ENCODE results near the gene P3H4. TPM values are rescaled to one million over a fixed set of nuclear protein-coding genes. Genes with fewer than 3 reads are reported as not detected.

P3H4 gene, protein sequence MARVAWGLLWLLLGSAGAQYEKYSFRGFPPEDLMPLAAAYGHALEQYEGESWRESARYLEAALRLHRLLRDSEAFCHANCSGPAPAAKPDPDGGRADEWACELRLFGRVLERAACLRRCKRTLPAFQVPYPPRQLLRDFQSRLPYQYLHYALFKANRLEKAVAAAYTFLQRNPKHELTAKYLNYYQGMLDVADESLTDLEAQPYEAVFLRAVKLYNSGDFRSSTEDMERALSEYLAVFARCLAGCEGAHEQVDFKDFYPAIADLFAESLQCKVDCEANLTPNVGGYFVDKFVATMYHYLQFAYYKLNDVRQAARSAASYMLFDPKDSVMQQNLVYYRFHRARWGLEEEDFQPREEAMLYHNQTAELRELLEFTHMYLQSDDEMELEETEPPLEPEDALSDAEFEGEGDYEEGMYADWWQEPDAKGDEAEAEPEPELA
- total RNA-seq = 37.1 and 39.2 TPM in 2 replicates
- polyA plus RNA-seq = 57.3 and 58.3 TPM in 2 replicates
- polyA plus RNA-seq (2011; cell fraction: cytosol; rRNA removed) = 38.0 and 49.5 TPM in 2 replicates
- polyA plus RNA-seq (2011; cell fraction: nucleus; rRNA removed) = 18.8 and 20.8 TPM in 2 replicates
- 30.9 and 49.7 TPM in 2 replicates for polyA plus RNA-seq (2012)
- 23.4 and 31.7 TPM in 2 replicates for polyA minus RNA-seq
- 31.0 TPM for polyA minus RNA-seq (2011; cell fraction: cytosol; rRNA and poly(A)+ RNA removed)
- 12.2 and 12.6 TPM in 2 replicates for polyA minus RNA-seq (2011; cell fraction: nucleus; rRNA and poly(A)+ RNA removed)
- percentile 50 among the genes with signal in this experiment for Bru-seq, nascent RNA
- BruChase-seq, experiment 1, labeled RNA remaining after a 6-hour chase = percentile 61 among the genes with signal in this experiment
- percentile 57 among the genes with signal in this experiment for BruChase-seq, experiment 2, labeled RNA remaining after a 2-hour chase
- long read RNA-seq, transcript P3H4-202 (8 exons, 2,601 nt) = major isoform, 127 of 180 reads
- long read RNA-seq, partial matches to known transcripts = 27 of 180 reads
- long read RNA-seq, other reads (novel, unspliced or antisense) = 23 of 180 reads

DNA sequence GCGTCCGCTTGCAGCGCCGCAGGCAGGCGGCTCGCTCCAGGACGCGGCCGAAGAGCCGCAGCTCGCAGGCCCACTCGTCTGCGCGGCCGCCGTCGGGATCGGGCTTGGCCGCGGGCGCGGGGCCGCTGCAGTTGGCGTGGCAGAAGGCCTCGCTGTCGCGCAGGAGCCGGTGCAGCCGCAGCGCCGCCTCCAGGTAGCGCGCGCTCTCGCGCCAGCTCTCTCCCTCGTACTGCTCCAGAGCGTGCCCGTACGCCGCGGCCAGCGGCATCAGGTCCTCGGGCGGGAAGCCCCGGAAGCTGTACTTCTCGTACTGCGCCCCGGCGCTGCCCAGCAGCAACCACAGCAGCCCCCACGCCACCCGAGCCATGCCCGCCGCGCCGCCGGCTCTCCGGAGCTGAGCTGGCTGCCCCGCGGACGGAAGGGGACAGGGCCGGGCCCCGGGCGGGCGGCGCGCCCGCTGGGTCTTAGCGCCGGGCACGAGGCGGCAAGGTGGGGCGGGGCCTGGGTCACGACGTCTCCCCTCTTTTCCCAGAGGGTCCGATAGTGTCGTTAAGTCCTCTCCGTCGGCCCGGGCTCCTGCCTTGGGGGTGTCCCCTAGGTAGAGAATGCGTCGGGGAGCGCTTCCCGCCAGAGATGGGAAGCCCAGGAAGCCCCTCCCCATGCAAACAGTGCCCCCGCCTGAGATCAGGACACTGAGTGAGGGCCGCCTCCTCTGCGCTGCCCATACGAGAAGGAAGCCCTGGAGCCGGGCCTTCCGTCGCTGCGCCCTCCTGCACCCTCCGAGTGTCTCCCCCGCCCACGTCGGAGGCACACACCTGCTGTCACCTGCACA lies at the start of gene P3H4:
Gene P3H4 (minus strand): TSS at position 401 of the 832 bp plus-strand sequence. CDS start 34 bp downstream, at position 367.
- FAIRE-seq (peak; percentile 64), DNase-seq (ENCODE audit: low read depth, low spot score) (peak; percentile 84)
- Histone ChIP-seq H3K9me3 (replicated peaks; ENCODE audit: control insufficient read depth, insufficient read depth, low read length) (no peaks in the 10 kb centered on the region), H3K9me1 (replicated peaks; ENCODE audit: control insufficient read depth, extremely low read depth, insufficient read depth, low read length) (no peaks in the 10 kb centered on the region), H3K4me3 (replicated peaks in 1 of 3; ENCODE audit: insufficient read depth in 1 of 3, low read depth in 1 of 3, low read length in 3 of 3) (peak within 1 kb of the TSS; percentile 51 to 81 (median 78)), H3K9ac (replicated peaks; ENCODE audit: extremely low read depth, insufficient read depth, low read length) (peak within 1 kb of the TSS; percentile 74), H3K79me2 (ENCODE audit: control insufficient read depth, insufficient read depth, low read length) (peaks cover 28% of the 10 kb centered on the region), H3K4me2 (ENCODE audit: insufficient read depth, low read length) (peak within 1 kb of the TSS; percentile 80), H2AFZ (ENCODE audit: low read depth, low read length) (peak within 1 kb of the TSS; percentile 94), H3K27ac (ENCODE audit: insufficient read depth, low read depth, low read length) (peak within 1 kb of the TSS; percentile 46), H3K27me3 (ENCODE audit: control insufficient read depth in 2 of 2, insufficient read depth in 2 of 2, low read length in 2 of 2) (no peaks in the 10 kb centered on the region), H3K4me1 (ENCODE audit: control insufficient read depth, extremely low read depth, insufficient read depth, low read length) (peaks cover 26% of the 10 kb centered on the region), H3K36me3 (ENCODE audit: control insufficient read depth in 2 of 2, extremely low read depth in 1 of 2, insufficient read depth in 2 of 2, low read length in 2 of 2) (peaks cover 0 to 2% of the 10 kb centered on the region in 2 experiments), H4K20me1 (replicated peaks; ENCODE audit: control insufficient read depth, extremely low read depth, insufficient read depth, low read length) (no peaks in the 10 kb centered on the region)
- POLR2A ChIA-PET = interaction anchor here (0.6 to 1.9 kb wide), 5 partner anchors 25 to 119 kb away, joined by 3 to 6 read pairs (median 4); partner anchors contain the start of genes JUP and KLHL11
- dilution Hi-C loops (cut with MboI; ENCODE audit: extremely low pct_ligation_motif_present, low sequenced_read_pairs) (no loop called here), intact Hi-C loops (cut with micrococcal nuclease) (loop anchor here (1.0 to 5.0 kb wide), 3 partner anchors 34 to 146 kb away; partner anchors contain the start of gene KLHL11)
- BruUV-seq (replicated peaks) = TSS peak; percentile 36
- CTCF ChIA-PET = interaction anchor here (0.7 to 2.8 kb wide), 14 partner anchors 10 to 116 kb away, joined by 3 to 17 read pairs (median 4); partner anchors contain the start of gene JUP
- TF ChIP-seq, protein P1, sequence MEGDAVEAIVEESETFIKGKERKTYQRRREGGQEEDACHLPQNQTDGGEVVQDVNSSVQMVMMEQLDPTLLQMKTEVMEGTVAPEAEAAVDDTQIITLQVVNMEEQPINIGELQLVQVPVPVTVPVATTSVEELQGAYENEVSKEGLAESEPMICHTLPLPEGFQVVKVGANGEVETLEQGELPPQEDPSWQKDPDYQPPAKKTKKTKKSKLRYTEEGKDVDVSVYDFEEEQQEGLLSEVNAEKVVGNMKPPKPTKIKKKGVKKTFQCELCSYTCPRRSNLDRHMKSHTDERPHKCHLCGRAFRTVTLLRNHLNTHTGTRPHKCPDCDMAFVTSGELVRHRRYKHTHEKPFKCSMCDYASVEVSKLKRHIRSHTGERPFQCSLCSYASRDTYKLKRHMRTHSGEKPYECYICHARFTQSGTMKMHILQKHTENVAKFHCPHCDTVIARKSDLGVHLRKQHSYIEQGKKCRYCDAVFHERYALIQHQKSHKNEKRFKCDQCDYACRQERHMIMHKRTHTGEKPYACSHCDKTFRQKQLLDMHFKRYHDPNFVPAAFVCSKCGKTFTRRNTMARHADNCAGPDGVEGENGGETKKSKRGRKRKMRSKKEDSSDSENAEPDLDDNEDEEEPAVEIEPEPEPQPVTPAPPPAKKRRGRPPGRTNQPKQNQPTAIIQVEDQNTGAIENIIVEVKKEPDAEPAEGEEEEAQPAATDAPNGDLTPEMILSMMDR (IDR thresholded peaks at IDR 0.05; ENCODE audit: extremely low read depth in 1 of 2, insufficient read depth in 1 of 2, low read depth in 1 of 2, low read length in 2 of 2) = peak; percentile 60 to 85
- TF ChIP-seq POLR2AphosphoS5 (IDR thresholded peaks at IDR 0.05; ENCODE audit: insufficient read depth, low read depth, low read length) (peak; percentile 77), FOS (IDR thresholded peaks at IDR 0.05; ENCODE audit: borderline replicate concordance, insufficient read depth, low read length) (no peak), GATA2 (IDR thresholded peaks at IDR 0.05; ENCODE audit: insufficient read depth, insufficient read length, low read depth, low read length) (no peak), MYC (IDR thresholded peaks at IDR 0.05; ENCODE audit: low read depth, low read length) (peak; percentile 33), EZH2 (IDR thresholded peaks at IDR 0.05; ENCODE audit: borderline replicate concordance, low read depth, low read length, severe bottlenecking) (no peak), POLR2A (IDR thresholded peaks at IDR 0.05; ENCODE audit: low read depth, low read length) (peak; percentile 90), JUN (IDR thresholded peaks at IDR 0.05; ENCODE audit: borderline replicate concordance, insufficient read depth, insufficient read length, low read depth) (no peak)
- TF ChIP-seq, protein P2, sequence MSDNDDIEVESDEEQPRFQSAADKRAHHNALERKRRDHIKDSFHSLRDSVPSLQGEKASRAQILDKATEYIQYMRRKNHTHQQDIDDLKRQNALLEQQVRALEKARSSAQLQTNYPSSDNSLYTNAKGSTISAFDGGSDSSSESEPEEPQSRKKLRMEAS (IDR thresholded peaks at IDR 0.05; ENCODE audit: insufficient read depth, insufficient read length) = no peak

All from endothelial cell of umbilical vein (primary cell).